ENCODE data around the gene ANKRD23. TPM values are rescaled to one million over a fixed set of nuclear protein-coding genes. Genes with fewer than 3 reads are reported as not detected.

Gene ANKRD23
- total and polyA plus RNA-seq, 2 of the 13 experiments (the other 11 are each of a cell fraction or from before 2014, with no cell fraction given) = 1.5 to 1.6 TPM

- TF ChIP-seq RBM22 (optimal IDR thresholded peaks at IDR 0.05; ENCODE audit: low read length) = no peak
- no peak for TF ChIP-seq TFDP2 (CRISPR knock-in tag; IDR thresholded peaks at IDR 0.05)
- TF ChIP-seq ZUFSP (CRISPR knock-in tag; IDR thresholded peaks at IDR 0.05; ENCODE audit: borderline replicate concordance) = no peak
- no peak for TF ChIP-seq ZNF430 (CRISPR knock-in tag; IDR thresholded peaks at IDR 0.05)
- TF ChIP-seq SAFB2 (CRISPR knock-in tag; IDR thresholded peaks at IDR 0.05; ENCODE audit: borderline replicate concordance, low read depth) = no peak
- peak; percentile 40; the same call in 1 of the 2 replicates for TF ChIP-seq ZNF687 (CRISPR knock-in tag; IDR thresholded peaks at IDR 0.05)
- TF ChIP-seq ZNF317 (CRISPR knock-in tag; IDR thresholded peaks at IDR 0.05) = no peak
- TF ChIP-seq ZNF124 (CRISPR knock-in tag; IDR thresholded peaks at IDR 0.05) = no peak
- TF ChIP-seq RFX3 (CRISPR knock-in tag; IDR thresholded peaks at IDR 0.05) = no peak
- 0 out of 2 replicates have a peak, but pooled peaks have one; percentile 52 for TF ChIP-seq FOXC1 (CRISPR knock-in tag; IDR thresholded peaks at IDR 0.05; ENCODE audit: borderline replicate concordance)
- no peak for TF ChIP-seq MZF1 (CRISPR knock-in tag; IDR thresholded peaks at IDR 0.05; ENCODE audit: borderline replicate concordance)
- no peak for TF ChIP-seq MTF2 (CRISPR knock-in tag; IDR thresholded peaks at IDR 0.05; ENCODE audit: borderline replicate concordance)
- no peak for TF ChIP-seq ZNF761 (CRISPR knock-in tag; conservative IDR thresholded peaks at IDR 0.05)
- TF ChIP-seq HNRNPH1 (optimal IDR thresholded peaks at IDR 0.05; ENCODE audit: low read depth, low read length) = no peak
- TF ChIP-seq MNT (IDR thresholded peaks at IDR 0.05) = no peak
- no peak for TF ChIP-seq ZFP41 (CRISPR knock-in tag; IDR thresholded peaks at IDR 0.05; ENCODE audit: borderline replicate concordance)
- TF ChIP-seq TP53 (CRISPR knock-in tag; conservative IDR thresholded peaks at IDR 0.05) = no peak
- peak; percentile 22; the same call in 1 of the 2 replicates for TF ChIP-seq TAF1 (CRISPR knock-in tag; IDR thresholded peaks at IDR 0.05)
- TF ChIP-seq SIN3B (IDR thresholded peaks at IDR 0.05; ENCODE audit: low read length) = no peak
- TF ChIP-seq GPN1 (CRISPR knock-in tag; IDR thresholded peaks at IDR 0.05; ENCODE audit: borderline replicate concordance) = no peak
- TF ChIP-seq FLYWCH1 (CRISPR knock-in tag; IDR thresholded peaks at IDR 0.05) = no peak
- no peak for TF ChIP-seq TCF12 (IDR thresholded peaks at IDR 0.05)
- TF ChIP-seq TCF12 (CRISPR knock-in tag; IDR thresholded peaks at IDR 0.05) = no peak
Measured at GRCh38 chr2:96870626-96871255, 26.9 kb upstream of the ANKRD23 start (continued).

All from HepG2 (cell line).